Measurements from ENCODE around the gene NDUFA11.
"Not testable (repeated sequence)": the region's sequence is repeated elsewhere in the genome, so short reads cannot be mapped to it uniquely, and the experiment has no call there.

Gene NDUFA11

GRCh38 chr19:5857203-5858081 lies 46.1 kb downstream of the NDUFA11 start:
- H3K4me3 ChIP-seq (ENCODE audit: control insufficient read depth, low read depth, low read length), result no peak overlapping the region
- no peak for TF ChIP-seq CTCF (IDR thresholded peaks at IDR 0.05; ENCODE audit: control insufficient read depth, insufficient read depth, low read depth, low read length, missing control alignments)
- no peak for DNase-seq (ENCODE audit: low read depth)

- not testable (repeated sequence) for H3K4me3 ChIP-seq (ENCODE audit: control insufficient read depth, low read depth, low read length); DNase-seq (ENCODE audit: low read depth)
Observed at GRCh38 chr19:5855151-5855550, 48.4 kb downstream of the NDUFA11 start.

GRCh38 chr19:5854121-5854520 lies 49.5 kb downstream of the NDUFA11 start:
- not testable (repeated sequence) for DNase-seq (ENCODE audit: low read depth); H3K4me3 ChIP-seq (ENCODE audit: control insufficient read depth, low read depth, low read length)

- no peak for TF ChIP-seq CTCF (IDR thresholded peaks at IDR 0.05; ENCODE audit: control insufficient read depth, insufficient read depth, low read depth, low read length, missing control alignments)
- no peak for DNase-seq (ENCODE audit: low read depth)
- no peak within 1 kb of the TSS for H3K4me3 ChIP-seq (ENCODE audit: control insufficient read depth, low read depth, low read length)
Observed at GRCh38 chr19:5851302-5851701, 52.3 kb downstream of the NDUFA11 start, which contains the start of gene FUT3. Gene FUT3 (minus strand): TSS chr19:5851449.

GRCh38 chr19:5850743-5851293 lies 52.8 kb downstream of the NDUFA11 start:
- no peak for DNase-seq (ENCODE audit: low read depth)
- no peak overlapping the region for H3K4me3 ChIP-seq (ENCODE audit: control insufficient read depth, low read depth, low read length)
- TF ChIP-seq CTCF (IDR thresholded peaks at IDR 0.05; ENCODE audit: control insufficient read depth, insufficient read depth, low read depth, low read length, missing control alignments), result no peak

GRCh38 chr19:5850189-5850588 lies 53.4 kb downstream of the NDUFA11 start:
- no peak for DNase-seq (ENCODE audit: low read depth)
- no peak for TF ChIP-seq CTCF (IDR thresholded peaks at IDR 0.05; ENCODE audit: control insufficient read depth, insufficient read depth, low read depth, low read length, missing control alignments)
- H3K4me3 ChIP-seq (ENCODE audit: control insufficient read depth, low read depth, low read length), result no peak overlapping the region

GRCh38 chr19:5848621-5849020 lies 55.0 kb downstream of the NDUFA11 start:
- H3K4me3 ChIP-seq (ENCODE audit: control insufficient read depth, low read depth, low read length); DNase-seq (ENCODE audit: low read depth): not testable (repeated sequence)

GRCh38 chr19:5847846-5848245 lies 55.7 kb downstream of the NDUFA11 start:
- DNase-seq (ENCODE audit: low read depth); H3K4me3 ChIP-seq (ENCODE audit: control insufficient read depth, low read depth, low read length): not testable (repeated sequence)
